DOHH2 (cell line): Measurements from ENCODE around the gene OR2T6.

Source experiments
- H3F3A ChIP-seq: fragments of 200-600 bp; sonication (generic), shearing (Covaris generic); 2 replicates; pipeline ENCODE4 v1.6.0; 2016; ENCODE audit warnings: antibody characterized with exemption, mild to moderate bottlenecking; ENCODE audit not compliant: control insufficient read depth, insufficient read depth
- H3K27ac ChIP-seq: fragments of 200-600 bp; sonication (generic); 2 replicates; pipeline ENCODE4 v1.5.1; 2014; ENCODE audit warnings: low read depth, mild to moderate bottlenecking, low read length, moderate library complexity
- H3K27me3 ChIP-seq: fragments of 200-600 bp; sonication (generic); 2 replicates; pipeline ENCODE4 v1.6.1; 2014; ENCODE audit warnings: mild to moderate bottlenecking, low read length, mixed read lengths; ENCODE audit not compliant: control insufficient read depth
- H3K36me3 ChIP-seq: fragments of 200-600 bp; sonication (generic); 2 replicates; pipeline ENCODE4 v1.6.1; 2014; ENCODE audit warnings: mild to moderate bottlenecking, low read length, moderate library complexity, mixed read lengths; ENCODE audit not compliant: control insufficient read depth
- H3K4me1 ChIP-seq: fragments of 200-600 bp; sonication (generic); 2 replicates; pipeline ENCODE4 v1.6.1; 2014; ENCODE audit warnings: mild to moderate bottlenecking, low read length, mixed read lengths; ENCODE audit not compliant: control insufficient read depth
- H3K4me2 ChIP-seq: fragments of 200-600 bp; sonication (generic); 2 replicates; pipeline ENCODE4 v1.6.0; 2014; ENCODE audit warnings: mild to moderate bottlenecking, low read length, moderate library complexity
- H3K4me3 ChIP-seq: fragments of 200-600 bp; sonication (generic); 2 replicates; pipeline ENCODE4 v1.5.1; 2014; ENCODE audit warnings: mild to moderate bottlenecking, low read length, mixed read lengths
- H3K79me2 ChIP-seq: fragments of 200-600 bp; sonication (generic); 2 replicates; pipeline ENCODE4 v1.6.1; 2014; ENCODE audit warnings: mild to moderate bottlenecking, low read length, mixed read lengths; ENCODE audit not compliant: control insufficient read depth
- H3K9me2 ChIP-seq: fragments of 200-600 bp; sonication (generic); replicated peaks from 2 replicates; pipeline ENCODE4 v1.6.1; 2014; ENCODE audit warnings: mild to moderate bottlenecking, low read length, mixed read lengths; ENCODE audit not compliant: control insufficient read depth
- H3K9me3 ChIP-seq: fragments of 200-600 bp; sonication (generic); 2 replicates; pipeline ENCODE4 v1.6.1; 2014; ENCODE audit warnings: antibody characterized with exemption, low read length, mixed read lengths; ENCODE audit not compliant: control insufficient read depth, insufficient read depth
- H4K20me1 ChIP-seq: fragments of 200-600 bp; sonication (generic); 2 replicates; pipeline ENCODE4 v1.6.0; 2014; ENCODE audit warnings: low read depth, mild to moderate bottlenecking, antibody characterized with exemption, low read length, moderate library complexity; ENCODE audit not compliant: control insufficient read depth, insufficient read depth
- EZH2phosphoT487 ChIP-seq: fragments of 200-600 bp; sonication (generic); IDR thresholded peaks from 2 replicates; pipeline ENCODE4 v1.6.1; 2017; ENCODE audit warnings: borderline replicate concordance, mild to moderate bottlenecking, antibody characterized with exemption, low read length, moderate library complexity, mixed read lengths
- TF ChIP-seq, protein P1 (sequence below): fragments of 200-600 bp; sonication (generic); IDR thresholded peaks from one replicate; pipeline ENCODE4 v1.5.1; 2014; ENCODE audit warnings: antibody characterized with exemption, mild to moderate bottlenecking, low read depth, low read length; ENCODE audit not compliant: poor library complexity, severe bottlenecking

OR2T6 gene

GRCh38 chr1:248372394-248372793 lies 3.2 kb upstream of the OR2T6 start:
- no peaks in the 10 kb centered on the region for H3K9me3 ChIP-seq
- no peak for TF ChIP-seq EZH2phosphoT487
- TF ChIP-seq, protein P1, sequence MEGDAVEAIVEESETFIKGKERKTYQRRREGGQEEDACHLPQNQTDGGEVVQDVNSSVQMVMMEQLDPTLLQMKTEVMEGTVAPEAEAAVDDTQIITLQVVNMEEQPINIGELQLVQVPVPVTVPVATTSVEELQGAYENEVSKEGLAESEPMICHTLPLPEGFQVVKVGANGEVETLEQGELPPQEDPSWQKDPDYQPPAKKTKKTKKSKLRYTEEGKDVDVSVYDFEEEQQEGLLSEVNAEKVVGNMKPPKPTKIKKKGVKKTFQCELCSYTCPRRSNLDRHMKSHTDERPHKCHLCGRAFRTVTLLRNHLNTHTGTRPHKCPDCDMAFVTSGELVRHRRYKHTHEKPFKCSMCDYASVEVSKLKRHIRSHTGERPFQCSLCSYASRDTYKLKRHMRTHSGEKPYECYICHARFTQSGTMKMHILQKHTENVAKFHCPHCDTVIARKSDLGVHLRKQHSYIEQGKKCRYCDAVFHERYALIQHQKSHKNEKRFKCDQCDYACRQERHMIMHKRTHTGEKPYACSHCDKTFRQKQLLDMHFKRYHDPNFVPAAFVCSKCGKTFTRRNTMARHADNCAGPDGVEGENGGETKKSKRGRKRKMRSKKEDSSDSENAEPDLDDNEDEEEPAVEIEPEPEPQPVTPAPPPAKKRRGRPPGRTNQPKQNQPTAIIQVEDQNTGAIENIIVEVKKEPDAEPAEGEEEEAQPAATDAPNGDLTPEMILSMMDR = no peak
- no peaks in the 10 kb centered on the region for H4K20me1 ChIP-seq
- H3K27me3 ChIP-seq = no peaks in the 10 kb centered on the region
- no peaks in the 10 kb centered on the region for H3K4me1 ChIP-seq
- no peak overlapping the region for H3K4me2 ChIP-seq
- no peaks in the 10 kb centered on the region for H3K79me2 ChIP-seq
- no peak overlapping the region for H3K27ac ChIP-seq
- no peaks in the 10 kb centered on the region for H3K36me3 ChIP-seq
- no peaks in the 10 kb centered on the region for H3K9me2 ChIP-seq
- no peaks in the 10 kb centered on the region for H3F3A ChIP-seq
- no peak overlapping the region for H3K4me3 ChIP-seq

GRCh38 chr1:248373761-248374160 lies 1.8 kb upstream of the OR2T6 start:
- Histone ChIP-seq H3K4me2 (no peak overlapping the region), H3K9me3 (no peaks in the 10 kb centered on the region), H3K4me1 (no peaks in the 10 kb centered on the region), H3K27me3 (no peaks in the 10 kb centered on the region), H3K36me3 (no peaks in the 10 kb centered on the region), H3K4me3 (no peak overlapping the region), H3K79me2 (no peaks in the 10 kb centered on the region), H3K9me2 (no peaks in the 10 kb centered on the region), H3F3A (no peaks in the 10 kb centered on the region), H4K20me1 (no peaks in the 10 kb centered on the region), H3K27ac (no peak overlapping the region)
- TF ChIP-seq, protein P1 = no peak
- no peak for TF ChIP-seq EZH2phosphoT487

DNA sequence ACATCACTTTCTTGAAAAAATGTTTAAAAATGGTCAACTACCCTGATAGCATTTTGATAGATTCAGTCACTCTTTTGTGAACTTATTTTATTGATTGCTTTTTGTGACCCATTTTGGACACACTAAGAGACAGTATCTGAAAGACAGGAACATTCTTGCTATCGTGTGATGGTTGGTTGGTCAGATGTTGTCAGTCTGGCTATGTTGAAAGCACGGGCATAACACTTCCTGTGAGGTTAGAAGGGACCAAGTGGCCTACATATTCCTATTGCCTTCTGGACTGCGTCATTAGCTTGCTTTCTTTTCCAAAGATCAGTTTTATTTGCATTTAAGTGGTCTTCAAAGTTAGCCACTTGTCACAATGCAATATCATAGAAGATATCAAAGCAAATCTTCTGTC lies 1.4 kb downstream of the OR2T6 start:
- Histone ChIP-seq H3K4me1 (no peaks in the 10 kb centered on the region), H3K4me2 (no peak overlapping the region), H3K27me3 (no peaks in the 10 kb centered on the region), H3K36me3 (no peaks in the 10 kb centered on the region), H4K20me1 (no peaks in the 10 kb centered on the region), H3F3A (no peaks in the 10 kb centered on the region), H3K4me3 (no peak overlapping the region), H3K27ac (no peak overlapping the region), H3K9me3 (no peaks in the 10 kb centered on the region), H3K79me2 (no peaks in the 10 kb centered on the region), H3K9me2 (no peaks in the 10 kb centered on the region)
- TF ChIP-seq EZH2phosphoT487 = no peak
- TF ChIP-seq, protein P1 = no peak

DNA sequence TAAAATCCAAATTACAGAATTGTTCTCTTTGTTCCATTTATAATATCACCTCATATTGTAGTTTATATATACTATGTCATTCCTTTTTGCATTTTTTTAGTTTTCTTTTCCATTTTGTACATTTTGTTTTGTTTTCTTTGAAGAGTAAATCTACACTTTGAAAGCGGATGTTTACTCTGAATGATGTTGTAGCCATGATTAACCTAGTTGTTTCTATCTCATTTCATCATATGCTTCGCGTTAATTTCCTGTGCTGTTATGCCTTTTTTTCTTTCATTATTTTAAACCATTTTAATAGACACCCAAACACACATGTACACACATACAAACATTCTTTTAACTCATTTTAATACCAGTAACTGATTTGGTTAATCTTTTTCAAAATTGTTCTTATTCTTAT lies 5.3 kb downstream of the OR2T6 start:
- Histone ChIP-seq H3K27me3 (no peaks in the 10 kb centered on the region), H3K36me3 (no peaks in the 10 kb centered on the region), H3K4me1 (no peaks in the 10 kb centered on the region), H3K4me3 (no peak overlapping the region), H4K20me1 (no peaks in the 10 kb centered on the region), H3F3A (no peaks in the 10 kb centered on the region), H3K27ac (no peak overlapping the region), H3K9me2 (no peaks in the 10 kb centered on the region), H3K9me3 (no peaks in the 10 kb centered on the region), H3K4me2 (no peak overlapping the region), H3K79me2 (no peaks in the 10 kb centered on the region)
- TF ChIP-seq, protein P1 = no peak
- no peak for TF ChIP-seq EZH2phosphoT487
